ENCODE measurements around the gene A1BG.
"Not testable (repeated sequence)": the region's sequence is repeated elsewhere in the genome, so short reads cannot be mapped to it uniquely, and the experiment has no call there.

A1BG gene

GRCh38 chr19:58338825-58339558, 14.3 kb downstream of the A1BG start:
- FAIRE-seq: no peak
- no peak for DNase-seq (ENCODE audit: extremely low spot score, insufficient read length, low read depth)

DNA sequence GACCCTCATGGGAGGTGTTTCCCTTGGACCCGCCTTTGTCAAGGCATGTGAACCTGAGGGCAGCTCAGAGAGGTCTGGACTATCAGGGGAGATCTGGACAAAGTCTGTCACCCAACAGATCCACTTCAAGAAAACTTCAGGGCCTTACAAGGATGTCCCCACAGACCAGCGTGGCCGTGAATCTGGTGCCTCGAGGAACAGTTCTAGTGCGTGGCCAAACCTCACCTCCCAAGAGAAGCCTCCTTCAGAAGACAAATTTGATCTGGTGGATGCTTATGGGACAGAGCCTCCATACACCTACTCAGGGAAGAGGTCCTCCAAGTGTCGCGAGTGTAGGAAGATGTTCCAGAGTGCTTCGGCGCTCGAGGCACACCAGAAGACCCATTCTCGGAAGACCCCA, 15.0 kb downstream of the A1BG start:
- FAIRE-seq (no peak), DNase-seq (ENCODE audit: extremely low spot score, insufficient read length, low read depth) (no peak)

GRCh38 chr19:58336820-58337219, 16.5 kb downstream of the A1BG start:
- FAIRE-seq (no peak), DNase-seq (ENCODE audit: extremely low spot score, insufficient read length, low read depth) (no peak)

GRCh38 chr19:58336216-58336615, 17.1 kb downstream of the A1BG start:
- DNase-seq (ENCODE audit: extremely low spot score, insufficient read length, low read depth) (no peak), FAIRE-seq (no peak)

GRCh38 chr19:58335630-58336029, 17.7 kb downstream of the A1BG start:
- FAIRE-seq: no peak
- DNase-seq (ENCODE audit: extremely low spot score, insufficient read length, low read depth): no peak

DNA sequence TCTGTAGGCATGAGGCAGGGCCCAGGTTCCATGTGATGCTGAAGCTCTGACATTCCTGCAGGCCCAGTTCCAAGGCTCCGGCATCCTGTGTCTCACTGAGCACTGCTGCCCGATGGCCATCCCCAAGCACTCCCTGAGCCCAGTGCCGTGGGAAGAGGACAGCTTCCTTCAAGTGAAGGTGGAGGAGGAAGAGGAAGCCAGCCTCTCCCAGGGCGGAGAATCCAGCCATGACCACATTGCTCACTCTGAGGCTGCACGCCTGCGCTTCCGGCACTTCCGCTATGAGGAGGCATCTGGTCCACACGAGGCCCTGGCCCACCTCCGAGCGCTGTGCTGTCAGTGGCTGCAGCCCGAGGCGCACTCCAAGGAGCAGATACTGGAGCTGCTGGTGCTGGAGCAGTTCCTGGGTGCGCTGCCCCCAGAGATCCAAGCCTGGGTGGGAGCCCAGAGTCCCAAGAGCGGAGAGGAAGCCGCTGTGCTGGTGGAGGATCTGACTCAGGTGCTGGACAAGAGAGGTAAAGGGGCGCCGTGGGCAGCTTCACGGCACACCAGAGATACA, 18.5 kb downstream of the A1BG start:
- DNase-seq (ENCODE audit: extremely low spot score, insufficient read length, low read depth): no peak
- FAIRE-seq: no peak

- DNase-seq (ENCODE audit: extremely low spot score, insufficient read length, low read depth): no peak
- FAIRE-seq: no peak
Measured at GRCh38 chr19:58332697-58333096, 20.6 kb downstream of the A1BG start.

GRCh38 chr19:58330458-58330857, 22.8 kb downstream of the A1BG start:
- FAIRE-seq: no peak

GRCh38 chr19:58328999-58329398, 24.3 kb downstream of the A1BG start:
- FAIRE-seq (no peak), DNase-seq (ENCODE audit: extremely low spot score, insufficient read length, low read depth) (no peak)

More at GRCh38 chr19:58330458-58330857, 22.8 kb downstream of the A1BG start:
- no peak for DNase-seq (ENCODE audit: extremely low spot score, insufficient read length, low read depth)

GRCh38 chr19:58326914-58327726, 26.2 kb downstream of the A1BG start, which contains the start of gene ZSCAN22:
Gene ZSCAN22 (plus strand): TSS chr19:58326994. CDS start chr19:58334803, 7,809 bp downstream.
- DNase-seq (ENCODE audit: extremely low spot score, insufficient read length, low read depth) (peak; percentile 92), FAIRE-seq (peak; percentile 81)

DNA sequence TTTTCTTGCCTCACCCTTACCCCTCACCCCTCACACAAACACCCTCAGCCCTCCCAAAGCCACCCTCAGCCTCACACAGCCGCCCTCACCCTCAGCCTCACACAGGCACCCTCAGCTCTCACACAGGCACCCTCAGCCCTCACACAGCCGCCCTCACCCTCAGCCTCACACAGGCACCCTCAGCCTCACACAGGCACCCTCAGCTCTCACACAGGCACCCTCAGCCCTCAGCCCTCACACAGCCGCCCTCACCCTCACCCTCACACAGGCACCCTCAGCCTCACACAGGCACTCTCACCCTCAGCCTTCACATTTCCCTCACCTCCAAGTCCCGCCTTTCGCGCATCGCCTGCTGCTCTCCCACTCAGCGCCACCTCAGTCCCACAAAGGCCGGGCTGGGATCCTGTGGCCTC, 26.8 kb downstream of the A1BG start:
- DNase-seq (ENCODE audit: extremely low spot score, insufficient read length, low read depth) (no peak), FAIRE-seq (no peak)

- FAIRE-seq: no peak
- DNase-seq (ENCODE audit: extremely low spot score, insufficient read length, low read depth): no peak
Measured at GRCh38 chr19:58325311-58326022, 27.8 kb downstream of the A1BG start.

DNA sequence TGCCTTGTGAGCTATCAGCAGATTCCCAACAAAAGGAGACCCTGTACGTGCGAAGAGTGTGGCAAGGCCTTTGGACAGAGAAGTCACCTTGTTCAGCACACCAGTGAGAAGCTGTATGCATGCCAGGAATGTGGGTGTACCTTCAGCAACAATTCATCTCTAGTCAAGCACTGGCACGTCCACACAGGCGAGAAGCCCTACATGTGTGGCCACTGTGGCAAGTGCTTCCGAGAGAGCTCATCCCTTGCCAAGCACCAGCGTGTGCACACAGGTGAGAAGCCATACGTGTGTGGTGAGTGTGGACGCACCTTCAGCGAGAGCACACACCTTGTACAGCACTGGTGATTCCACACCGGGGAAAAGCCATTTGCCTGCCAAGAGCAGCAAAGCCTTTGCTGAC, 34.1 kb downstream of the A1BG start:
- DNase-seq (ENCODE audit: extremely low spot score, insufficient read length, low read depth): no peak
- FAIRE-seq: no peak

DNA sequence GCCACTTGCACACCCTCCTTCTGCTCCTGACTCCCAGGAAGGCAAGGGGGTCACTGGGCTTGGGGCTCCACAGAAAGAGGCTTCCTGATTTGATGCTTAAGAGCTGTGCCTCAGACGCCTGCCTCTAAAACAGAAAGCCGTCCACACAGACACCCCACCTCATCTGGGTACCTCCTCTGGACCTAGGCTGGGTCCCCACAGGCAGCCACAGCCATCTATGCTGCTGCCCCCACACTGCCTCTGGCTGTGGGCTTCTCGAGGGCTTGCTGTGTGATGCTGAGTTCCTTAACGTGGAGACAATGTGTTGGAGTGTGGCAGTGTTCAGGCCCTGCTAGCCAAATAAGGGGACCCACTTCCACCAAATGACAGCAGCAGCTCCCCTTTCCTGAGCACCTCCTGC, 35.0 kb downstream of the A1BG start:
- no peak for FAIRE-seq
- no peak for DNase-seq (ENCODE audit: extremely low spot score, insufficient read length, low read depth)

- FAIRE-seq (no peak), DNase-seq (ENCODE audit: extremely low spot score, insufficient read length, low read depth) (no peak)
Measured at GRCh38 chr19:58317476-58318072, 35.7 kb downstream of the A1BG start.

DNA sequence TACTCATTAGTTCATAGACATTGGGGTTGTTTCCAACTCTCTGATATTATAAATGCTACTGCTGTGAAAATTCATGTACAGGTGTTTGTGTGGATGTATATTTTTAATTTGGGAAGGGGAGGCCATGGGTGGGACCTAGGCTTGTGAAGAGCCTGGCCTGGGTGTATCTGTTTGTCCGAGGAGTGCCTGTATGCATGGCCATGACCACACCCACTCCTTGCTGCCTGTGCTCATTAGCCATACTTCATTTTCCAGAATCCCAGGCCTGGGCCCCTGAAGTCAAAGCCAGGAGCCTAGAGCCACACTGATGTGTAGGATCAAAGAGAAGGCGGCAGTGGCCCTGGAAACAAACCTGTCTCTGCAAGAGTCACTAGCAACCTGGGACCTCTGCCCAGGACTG, 37.7 kb downstream of the A1BG start:
- DNase-seq (ENCODE audit: extremely low spot score, insufficient read length, low read depth): no peak
- FAIRE-seq: no peak

DNA sequence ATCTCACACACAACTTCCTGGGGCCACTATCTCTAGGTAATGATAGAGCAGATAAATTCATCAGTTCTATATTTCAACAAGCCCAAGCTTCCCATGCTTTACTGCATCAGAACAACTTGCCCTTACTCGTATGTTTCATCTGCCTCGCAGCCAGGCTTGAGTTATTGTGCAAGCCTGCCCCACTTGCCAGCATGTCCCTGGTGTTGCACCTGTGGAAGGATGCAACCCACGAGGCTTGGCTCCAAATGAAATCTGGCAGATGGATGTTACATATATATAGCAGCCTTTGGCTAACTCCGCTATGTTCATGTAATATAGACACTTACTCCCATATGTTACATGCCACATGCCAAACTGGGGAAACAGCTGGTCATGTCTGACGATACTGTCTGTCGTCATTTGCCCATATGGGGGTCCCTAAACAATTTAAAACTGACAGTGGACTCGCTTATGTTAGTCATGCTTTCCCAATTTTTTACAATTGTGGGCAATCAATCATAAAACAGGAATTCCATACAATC, 41.9 kb downstream of the A1BG start:
- DNase-seq (ENCODE audit: extremely low spot score, insufficient read length, low read depth) (no peak), FAIRE-seq (no peak)

- DNase-seq (ENCODE audit: extremely low spot score, insufficient read length, low read depth); FAIRE-seq: not testable (repeated sequence)
Measured at GRCh38 chr19:58310685-58311084, 42.6 kb downstream of the A1BG start.

GRCh38 chr19:58307736-58308135, 45.6 kb downstream of the A1BG start:
- DNase-seq (ENCODE audit: extremely low spot score, insufficient read length, low read depth) (no peak), FAIRE-seq (no peak)

DNA sequence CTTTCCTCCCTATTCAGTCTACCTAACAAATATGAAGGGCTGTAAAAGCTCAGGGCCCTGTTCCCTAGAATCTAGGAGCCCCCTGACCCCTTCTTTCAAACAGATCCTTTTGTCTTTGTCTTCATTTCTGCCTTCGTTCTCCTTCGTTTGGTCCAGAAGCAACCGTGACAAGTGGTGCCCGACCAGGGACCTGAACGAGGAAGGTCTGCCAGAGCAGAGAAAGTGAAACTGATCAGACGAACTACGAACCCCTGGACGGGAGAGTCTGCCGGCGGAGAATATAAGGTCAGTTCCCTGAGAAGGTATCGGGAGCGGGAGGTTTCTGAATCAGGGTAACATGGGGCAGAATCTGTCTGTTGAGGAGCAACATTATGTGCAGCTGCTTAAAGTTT, 47.4 kb downstream of the A1BG start:
- no peak for DNase-seq (ENCODE audit: extremely low spot score, insufficient read length, low read depth)
- peak; percentile 69 for FAIRE-seq
